ENCODE results near the gene ZNF888.
A peak's percentile ranks its signal among the peaks of the same experiment; 100 is the strongest.
"Not testable (repeated sequence)": the region's sequence is repeated elsewhere in the genome, so short reads cannot be mapped to it uniquely, and the experiment has no call there.

Gene ZNF888

GRCh38 chr19:52901842-52902241 is 21.4 kb downstream of the ZNF888 start:
- no peak for TF ChIP-seq CTCF (IDR thresholded peaks at IDR 0.05; ENCODE audit: low read depth, low read length, missing control alignments)
- Histone ChIP-seq H3K4me3 (ENCODE audit: low read depth, low read length) (no peak overlapping the region), H3K27me3 (replicated peaks) (no peaks in the 10 kb centered on the region), H3K27ac (no peak overlapping the region), H3K36me3 (replicated peaks) (no peaks in the 10 kb centered on the region)
- in situ Hi-C loops (cut with HindIII; ENCODE audit: low pct_ligation_motif_present, low sequenced_read_pairs): no loop called here
- no peak for DNase-seq

- DNase-seq; H3K27me3 ChIP-seq (replicated peaks); in situ Hi-C loops (cut with HindIII; ENCODE audit: low pct_ligation_motif_present, low sequenced_read_pairs); H3K36me3 ChIP-seq (replicated peaks); H3K4me3 ChIP-seq (ENCODE audit: low read depth, low read length); H3K27ac ChIP-seq: not testable (repeated sequence)
Measured at GRCh38 chr19:52898596-52898995, 24.6 kb downstream of the ZNF888 start.

- H3K4me3 ChIP-seq (ENCODE audit: low read depth, low read length): peak overlapping the region; percentile 90
- in situ Hi-C loops (cut with HindIII; ENCODE audit: low pct_ligation_motif_present, low sequenced_read_pairs): no loop called here
Measured at GRCh38 chr19:52898101-52898500, 25.1 kb downstream of the ZNF888 start.

GRCh38 chr19:52897138-52897935 is 25.9 kb downstream of the ZNF888 start, which contains the start of gene ZNF320:
Gene ZNF320 (minus strand): TSS chr19:52897635. CDS start chr19:52890255, 7,380 bp downstream.
- TF ChIP-seq CTCF (IDR thresholded peaks at IDR 0.05; ENCODE audit: low read depth, low read length, missing control alignments): no peak
- H3K4me3 ChIP-seq (ENCODE audit: low read depth, low read length): peak within 1 kb of the TSS; percentile 90
- H3K27me3 ChIP-seq (replicated peaks): no peaks in the 10 kb centered on the region
- H3K27ac ChIP-seq: peak within 1 kb of the TSS; percentile 81
- peak; percentile 89 for DNase-seq
- in situ Hi-C loops (cut with HindIII; ENCODE audit: low pct_ligation_motif_present, low sequenced_read_pairs): no loop called here
- H3K36me3 ChIP-seq (replicated peaks): no peaks in the 10 kb centered on the region

More at GRCh38 chr19:52898101-52898500, 25.1 kb downstream of the ZNF888 start:
- no peak for TF ChIP-seq CTCF (IDR thresholded peaks at IDR 0.05; ENCODE audit: low read depth, low read length, missing control alignments)
- Histone ChIP-seq H3K27ac (no peak overlapping the region), H3K36me3 (replicated peaks) (no peaks in the 10 kb centered on the region), H3K27me3 (replicated peaks) (no peaks in the 10 kb centered on the region)
- no peak for DNase-seq

- DNase-seq: peak; percentile 10
- in situ Hi-C loops (cut with HindIII; ENCODE audit: low pct_ligation_motif_present, low sequenced_read_pairs): no loop called here
- peak overlapping the region; percentile 90 for H3K4me3 ChIP-seq (ENCODE audit: low read depth, low read length)
- TF ChIP-seq CTCF (IDR thresholded peaks at IDR 0.05; ENCODE audit: low read depth, low read length, missing control alignments): no peak
- H3K27me3 ChIP-seq (replicated peaks): no peaks in the 10 kb centered on the region
- H3K27ac ChIP-seq: peak overlapping the region; percentile 81
- H3K36me3 ChIP-seq (replicated peaks): no peaks in the 10 kb centered on the region
Measured at GRCh38 chr19:52896431-52897137, 26.6 kb downstream of the ZNF888 start.

- no peak overlapping the region for H3K4me3 ChIP-seq (ENCODE audit: low read depth, low read length)
- DNase-seq: no peak
- in situ Hi-C loops (cut with HindIII; ENCODE audit: low pct_ligation_motif_present, low sequenced_read_pairs): no loop called here
- no peaks in the 10 kb centered on the region for H3K27me3 ChIP-seq (replicated peaks)
- no peak overlapping the region for H3K27ac ChIP-seq
- peaks cover 6% of the 10 kb centered on the region for H3K36me3 ChIP-seq (replicated peaks)
- no peak for TF ChIP-seq CTCF (IDR thresholded peaks at IDR 0.05; ENCODE audit: low read depth, low read length, missing control alignments)
Measured at GRCh38 chr19:52891336-52891735, 31.9 kb downstream of the ZNF888 start.

Measured in brain microvascular endothelial cell (primary cell).